ENCODE measurements around the gene PPA1.

The PPA1 gene

DNA sequence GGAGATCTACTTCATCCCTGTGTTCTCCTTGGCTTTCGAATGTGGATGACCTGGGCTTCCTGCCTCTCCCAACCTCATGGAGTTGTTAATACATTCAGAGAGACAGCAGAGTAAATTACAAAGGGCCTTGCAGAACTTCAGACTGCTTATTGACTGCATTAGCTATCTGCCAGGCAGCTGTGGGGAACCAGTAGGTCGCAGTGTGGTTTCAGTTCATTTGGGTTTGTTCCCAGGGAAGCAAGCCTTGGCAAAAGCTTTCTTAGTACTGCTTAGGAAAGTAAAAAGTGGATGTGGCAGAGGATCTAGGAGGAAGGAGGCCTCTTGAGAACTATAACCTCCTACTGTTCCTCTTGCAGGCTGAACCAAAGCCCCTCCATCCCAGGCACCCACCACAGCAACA lies 41.4 kb upstream of the PPA1 start:
- H3K79me2 ChIP-seq (ENCODE audit: insufficient read depth, low read depth): no peaks in the 10 kb centered on the region
- TF ChIP-seq, protein P1, sequence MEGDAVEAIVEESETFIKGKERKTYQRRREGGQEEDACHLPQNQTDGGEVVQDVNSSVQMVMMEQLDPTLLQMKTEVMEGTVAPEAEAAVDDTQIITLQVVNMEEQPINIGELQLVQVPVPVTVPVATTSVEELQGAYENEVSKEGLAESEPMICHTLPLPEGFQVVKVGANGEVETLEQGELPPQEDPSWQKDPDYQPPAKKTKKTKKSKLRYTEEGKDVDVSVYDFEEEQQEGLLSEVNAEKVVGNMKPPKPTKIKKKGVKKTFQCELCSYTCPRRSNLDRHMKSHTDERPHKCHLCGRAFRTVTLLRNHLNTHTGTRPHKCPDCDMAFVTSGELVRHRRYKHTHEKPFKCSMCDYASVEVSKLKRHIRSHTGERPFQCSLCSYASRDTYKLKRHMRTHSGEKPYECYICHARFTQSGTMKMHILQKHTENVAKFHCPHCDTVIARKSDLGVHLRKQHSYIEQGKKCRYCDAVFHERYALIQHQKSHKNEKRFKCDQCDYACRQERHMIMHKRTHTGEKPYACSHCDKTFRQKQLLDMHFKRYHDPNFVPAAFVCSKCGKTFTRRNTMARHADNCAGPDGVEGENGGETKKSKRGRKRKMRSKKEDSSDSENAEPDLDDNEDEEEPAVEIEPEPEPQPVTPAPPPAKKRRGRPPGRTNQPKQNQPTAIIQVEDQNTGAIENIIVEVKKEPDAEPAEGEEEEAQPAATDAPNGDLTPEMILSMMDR (conservative IDR thresholded peaks at IDR 0.05; ENCODE audit: low read depth, low read length): no peak
- H3K4me3 ChIP-seq (IDR thresholded peaks at IDR 0.05; ENCODE audit: insufficient read depth, low read depth, low read length): no peak overlapping the region
- H3K9ac ChIP-seq: no peak overlapping the region
- H3K4me2 ChIP-seq: peak overlapping the region; percentile 35; the same call in 1 of the 2 replicates
- H3K27ac ChIP-seq: no peak overlapping the region; the same call in 1 of the 2 replicates
- no peaks in the 10 kb centered on the region for H3K36me3 ChIP-seq (ENCODE audit: insufficient read depth)
- H2AFZ ChIP-seq (ENCODE audit: low read depth): no peak overlapping the region
- no peaks in the 10 kb centered on the region for H3K27me3 ChIP-seq (ENCODE audit: insufficient read depth, low read depth)
- no peaks in the 10 kb centered on the region for H4K20me1 ChIP-seq (ENCODE audit: insufficient read depth)
- peaks cover 39% of the 10 kb centered on the region for H3K4me1 ChIP-seq (ENCODE audit: low read depth, poor library complexity, severe bottlenecking)

DNA sequence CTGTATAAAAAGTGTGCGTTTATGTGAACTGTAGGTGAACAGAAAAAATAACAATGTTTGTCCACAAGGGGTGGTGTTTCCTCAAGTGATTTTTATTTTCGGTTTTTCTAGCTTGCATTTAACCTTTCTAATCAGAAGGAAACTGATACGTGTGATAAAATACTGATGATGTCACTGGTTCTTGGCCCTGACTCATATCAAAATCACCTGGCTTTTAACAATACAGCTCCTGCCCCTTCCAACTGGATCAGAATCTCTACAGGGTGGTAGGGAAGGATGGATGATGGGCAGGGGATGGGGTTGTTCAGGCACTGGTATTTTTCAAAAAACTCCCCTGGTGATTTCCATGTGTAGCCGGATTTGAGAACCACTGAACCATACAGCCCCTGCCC lies 39.7 kb upstream of the PPA1 start:
- TF ChIP-seq, protein P1 (conservative IDR thresholded peaks at IDR 0.05; ENCODE audit: low read depth, low read length): peak; percentile 53; the same call in 1 of the 2 replicates
- Histone ChIP-seq H3K4me1 (ENCODE audit: low read depth, poor library complexity, severe bottlenecking) (peaks cover 40% of the 10 kb centered on the region), H3K4me2 (no peak overlapping the region), H3K36me3 (ENCODE audit: insufficient read depth) (no peaks in the 10 kb centered on the region), H3K27me3 (ENCODE audit: insufficient read depth, low read depth) (no peaks in the 10 kb centered on the region), H3K4me3 (IDR thresholded peaks at IDR 0.05; ENCODE audit: insufficient read depth, low read depth, low read length) (no peak overlapping the region), H4K20me1 (ENCODE audit: insufficient read depth) (no peaks in the 10 kb centered on the region), H3K79me2 (ENCODE audit: insufficient read depth, low read depth) (no peaks in the 10 kb centered on the region), H3K9ac (no peak overlapping the region), H3K27ac (no peak overlapping the region), H2AFZ (ENCODE audit: low read depth) (no peak overlapping the region)

DNA sequence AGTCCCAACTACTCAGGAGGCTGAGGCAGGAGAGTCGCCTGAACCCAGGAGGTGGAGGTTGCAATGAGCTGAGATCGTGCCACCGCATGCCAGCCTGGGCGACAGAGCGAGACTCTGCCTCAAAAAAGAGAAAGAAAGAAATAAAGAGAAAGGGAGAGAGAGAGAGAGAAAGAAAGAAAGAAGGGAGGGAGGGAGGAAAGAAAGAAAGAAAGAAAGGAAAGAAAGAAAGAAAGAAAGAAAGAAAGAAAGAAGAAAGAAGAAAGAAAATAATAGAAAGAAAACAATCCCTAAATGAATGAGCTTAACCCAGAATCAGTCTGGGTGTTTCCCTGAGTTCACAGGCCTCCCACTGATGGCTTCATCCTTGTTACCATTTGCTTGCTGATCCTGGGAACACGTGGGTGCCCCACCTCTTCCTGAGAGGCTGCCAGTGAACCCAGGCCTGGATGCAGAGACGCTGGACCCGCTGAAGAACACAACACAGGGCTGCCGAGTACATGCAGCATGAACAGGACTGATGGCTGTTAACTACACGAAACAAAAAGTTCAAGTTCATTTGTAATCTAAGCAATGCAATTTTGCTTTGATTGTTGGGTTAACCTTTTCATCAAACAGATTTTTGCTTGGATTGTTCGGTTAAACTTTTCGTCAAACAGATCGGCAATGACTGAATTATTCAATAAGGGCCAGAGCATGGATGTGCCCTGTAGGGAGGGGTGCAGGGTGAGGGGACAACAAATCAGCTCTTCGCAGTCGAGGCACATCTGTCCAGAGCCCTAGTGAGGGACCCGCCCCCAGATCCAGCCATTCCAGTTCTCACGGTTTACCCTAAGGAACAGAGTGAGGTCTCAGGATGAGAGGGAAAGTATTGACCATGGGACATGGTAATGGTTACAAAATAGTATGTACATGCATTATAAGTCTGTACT lies 39.0 kb upstream of the PPA1 start:
- Histone ChIP-seq H4K20me1 (ENCODE audit: insufficient read depth) (no peaks in the 10 kb centered on the region), H3K27ac (peak overlapping the region; percentile 70; the same call in 1 of the 2 replicates), H3K27me3 (ENCODE audit: insufficient read depth, low read depth) (no peaks in the 10 kb centered on the region), H3K79me2 (ENCODE audit: insufficient read depth, low read depth) (no peaks in the 10 kb centered on the region), H3K4me1 (ENCODE audit: low read depth, poor library complexity, severe bottlenecking) (peaks cover 40% of the 10 kb centered on the region), H3K9ac (no peak overlapping the region), H3K36me3 (ENCODE audit: insufficient read depth) (no peaks in the 10 kb centered on the region), H3K4me2 (no peak overlapping the region), H3K4me3 (IDR thresholded peaks at IDR 0.05; ENCODE audit: insufficient read depth, low read depth, low read length) (no peak overlapping the region), H2AFZ (ENCODE audit: low read depth) (no peak overlapping the region)
- TF ChIP-seq, protein P1 (conservative IDR thresholded peaks at IDR 0.05; ENCODE audit: low read depth, low read length): no peak; the same call in 1 of the 2 replicates

DNA sequence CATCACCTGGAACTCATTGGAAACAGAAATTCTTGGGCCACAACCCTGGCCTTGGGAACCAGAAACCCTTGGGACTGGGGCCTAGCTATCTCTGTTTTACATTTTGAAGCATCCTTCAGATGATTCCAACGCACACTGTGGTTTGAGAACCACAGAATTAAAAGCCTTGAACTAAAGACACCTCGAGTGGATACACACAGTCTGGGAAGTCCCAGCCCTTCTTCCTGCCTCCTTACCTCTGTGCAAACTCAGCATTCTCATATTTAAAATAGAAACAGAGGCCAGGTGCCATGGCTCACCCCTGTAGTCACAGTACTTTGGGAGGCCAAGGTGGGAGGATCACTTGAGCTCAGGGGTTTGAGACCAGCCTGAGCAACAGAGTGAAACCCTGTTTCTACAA lies 37.7 kb upstream of the PPA1 start:
- Histone ChIP-seq H3K4me3 (IDR thresholded peaks at IDR 0.05; ENCODE audit: insufficient read depth, low read depth, low read length) (no peak overlapping the region), H3K4me2 (peak overlapping the region; percentile 52), H3K79me2 (ENCODE audit: insufficient read depth, low read depth) (no peaks in the 10 kb centered on the region), H2AFZ (ENCODE audit: low read depth) (peak overlapping the region; percentile 45; the same call in 1 of the 2 replicates), H3K4me1 (ENCODE audit: low read depth, poor library complexity, severe bottlenecking) (peaks cover 40% of the 10 kb centered on the region), H3K36me3 (ENCODE audit: insufficient read depth) (no peaks in the 10 kb centered on the region), H4K20me1 (ENCODE audit: insufficient read depth) (no peaks in the 10 kb centered on the region), H3K27ac (peak overlapping the region; percentile 70), H3K9ac (no peak overlapping the region), H3K27me3 (ENCODE audit: insufficient read depth, low read depth) (no peaks in the 10 kb centered on the region)
- TF ChIP-seq, protein P1 (conservative IDR thresholded peaks at IDR 0.05; ENCODE audit: low read depth, low read length): no peak

Measured in KMS-11 (cell line).